KOPT-K1 (cell line): Measurements from ENCODE around the gene MAN1B1.
A peak's percentile ranks its signal among the peaks of the same experiment; 100 is the strongest.
"Not testable (repeated sequence)": the region's sequence is repeated elsewhere in the genome, so short reads cannot be mapped to it uniquely, and the experiment has no call there.

Source experiments
- H3K27ac ChIP-seq: fragments of 200-600 bp; sonication (generic); 2 replicates; pipeline ENCODE4 v1.5.1; 2016; ENCODE audit warnings: antibody characterized with exemption, mild to moderate bottlenecking, low read depth, low read length; ENCODE audit not compliant: poor library complexity, severe bottlenecking
- H3K36me3 ChIP-seq: fragments of 200-600 bp; sonication (generic); 2 replicates; pipeline ENCODE4 v1.5.1; 2017; ENCODE audit warnings: antibody characterized with exemption, mild to moderate bottlenecking, low read length, moderate library complexity; ENCODE audit not compliant: insufficient read depth
- H3K9me3 ChIP-seq: fragments of 200-600 bp; sonication (generic); 2 replicates; pipeline ENCODE4 v1.5.1; 2017; ENCODE audit warnings: antibody characterized with exemption, low read length, mild to moderate bottlenecking; ENCODE audit not compliant: insufficient read depth, poor library complexity, severe bottlenecking

The MAN1B1 gene

GRCh38 chr9:137058521-137059234 lies 28.1 kb upstream of the MAN1B1 start:
- no peak overlapping the region for H3K27ac ChIP-seq

GRCh38 chr9:137062384-137062783 lies 24.4 kb upstream of the MAN1B1 start:
- H3K27ac ChIP-seq: no peak overlapping the region
- no peaks in the 10 kb centered on the region for H3K9me3 ChIP-seq
- H3K36me3 ChIP-seq: no peaks in the 10 kb centered on the region; the same call in 1 of the 2 replicates

More at GRCh38 chr9:137058521-137059234, 28.1 kb upstream of the MAN1B1 start:
- H3K36me3 ChIP-seq: no peaks in the 10 kb centered on the region
- H3K9me3 ChIP-seq: no peaks in the 10 kb centered on the region

DNA sequence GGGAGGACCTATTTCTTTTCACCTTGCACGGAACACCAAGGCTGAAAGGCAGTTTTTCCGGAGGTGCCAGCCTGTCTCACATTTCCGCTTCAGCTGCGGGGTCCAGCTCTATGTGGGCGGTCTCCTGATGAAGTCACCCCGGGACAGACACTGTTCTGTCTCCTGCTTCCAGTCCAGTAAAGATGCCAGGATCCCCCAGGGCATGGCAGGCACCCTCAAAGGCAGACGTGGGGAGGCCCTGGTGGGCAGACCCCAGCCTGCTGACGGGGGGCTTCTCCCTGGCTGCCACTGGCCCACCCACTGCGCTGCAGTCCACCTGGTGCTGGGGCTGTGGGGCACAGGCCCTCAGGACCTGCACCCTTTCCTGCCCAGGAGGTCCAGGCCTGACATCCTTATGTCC lies 24.0 kb upstream of the MAN1B1 start:
- not testable (repeated sequence) for H3K36me3 ChIP-seq, H3K9me3 ChIP-seq, H3K27ac ChIP-seq

GRCh38 chr9:137063311-137064026 lies 23.3 kb upstream of the MAN1B1 start:
- Histone ChIP-seq H3K27ac (no peak overlapping the region), H3K36me3 (no peaks in the 10 kb centered on the region; the same call in 1 of the 2 replicates), H3K9me3 (no peaks in the 10 kb centered on the region)

GRCh38 chr9:137064027-137064879 lies 22.5 kb upstream of the MAN1B1 start:
- H3K27ac ChIP-seq: no peak overlapping the region
- H3K36me3 ChIP-seq: no peaks in the 10 kb centered on the region; the same call in 1 of the 2 replicates
- H3K9me3 ChIP-seq: no peaks in the 10 kb centered on the region

DNA sequence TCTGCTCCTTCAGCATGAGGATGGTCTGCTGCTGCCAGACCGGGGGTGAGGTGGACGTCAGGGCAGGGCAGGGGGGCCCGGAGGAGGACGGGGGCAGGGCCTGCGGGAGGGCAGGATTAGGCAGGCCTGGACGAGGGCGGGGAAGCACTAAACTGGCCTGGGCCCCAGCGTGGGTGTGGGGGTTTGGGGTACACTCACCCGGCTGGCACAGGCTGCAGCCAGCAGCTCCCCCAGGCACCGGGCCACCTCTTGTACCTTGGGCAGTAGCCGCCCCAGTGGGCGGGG lies 22.0 kb upstream of the MAN1B1 start:
- Histone ChIP-seq H3K9me3 (no peaks in the 10 kb centered on the region), H3K27ac (no peak overlapping the region), H3K36me3 (no peaks in the 10 kb centered on the region; the same call in 1 of the 2 replicates)

- Histone ChIP-seq H3K36me3 (no peaks in the 10 kb centered on the region; the same call in 1 of the 2 replicates), H3K27ac (no peak overlapping the region), H3K9me3 (no peaks in the 10 kb centered on the region)
Measured at GRCh38 chr9:137065336-137065967, 21.3 kb upstream of the MAN1B1 start.

- H3K36me3 ChIP-seq: no peaks in the 10 kb centered on the region; the same call in 1 of the 2 replicates
- H3K27ac ChIP-seq: no peak overlapping the region
- H3K9me3 ChIP-seq: no peaks in the 10 kb centered on the region
Measured at GRCh38 chr9:137066096-137066861, 20.5 kb upstream of the MAN1B1 start.

GRCh38 chr9:137067860-137068538 lies 18.8 kb upstream of the MAN1B1 start:
- Histone ChIP-seq H3K27ac (no peak overlapping the region), H3K9me3 (no peaks in the 10 kb centered on the region), H3K36me3 (no peaks in the 10 kb centered on the region; the same call in 1 of the 2 replicates)

GRCh38 chr9:137068539-137069507 lies 18.0 kb upstream of the MAN1B1 start:
- Histone ChIP-seq H3K27ac (peak overlapping the region; percentile 37), H3K36me3 (no peaks in the 10 kb centered on the region; the same call in 1 of the 2 replicates), H3K9me3 (no peaks in the 10 kb centered on the region)

- Histone ChIP-seq H3K27ac (peak overlapping the region; percentile 37), H3K9me3 (no peaks in the 10 kb centered on the region), H3K36me3 (no peaks in the 10 kb centered on the region; the same call in 1 of the 2 replicates)
Measured at GRCh38 chr9:137069508-137070091, 17.2 kb upstream of the MAN1B1 start.

DNA sequence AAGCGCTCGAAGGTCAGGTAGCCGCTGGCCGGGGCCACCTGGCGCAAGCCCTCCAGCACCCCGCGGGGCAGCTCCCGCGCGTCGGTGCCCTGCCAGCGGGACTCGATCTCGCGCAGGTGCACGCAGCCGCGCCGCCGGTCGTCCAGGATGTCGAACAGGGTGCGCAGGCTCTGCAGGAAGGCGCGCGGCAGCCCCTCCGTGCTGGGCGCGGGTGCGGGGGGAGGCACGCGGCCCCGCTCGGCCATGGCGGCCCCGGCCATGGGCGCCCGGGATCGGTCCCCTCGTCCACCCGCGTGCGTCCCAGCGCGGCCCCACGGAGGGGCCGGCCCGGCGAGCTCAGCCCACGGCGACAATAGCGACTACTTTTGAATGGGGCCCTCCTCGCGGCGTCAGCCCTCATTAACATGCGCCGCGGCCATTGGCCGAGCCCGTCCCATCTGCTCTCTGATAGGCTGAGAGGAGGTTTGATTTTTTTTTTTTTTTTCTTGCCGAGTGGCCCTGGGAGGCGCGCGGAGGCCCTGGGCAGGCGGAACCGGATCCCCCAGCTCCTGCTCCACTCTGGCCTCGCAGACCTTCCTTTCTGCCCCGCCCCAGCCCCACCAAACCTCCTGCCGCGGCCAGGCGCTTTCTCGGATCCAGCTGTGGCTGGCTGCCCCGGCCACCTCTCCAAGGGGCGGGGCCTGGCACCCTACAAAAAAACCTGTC lies 16.4 kb upstream of the MAN1B1 start, which contains the start of gene SAPCD2:
TSS of gene SAPCD2 (minus strand) at position 357 of the 705 bp plus-strand sequence. CDS start at position 260, 97 bp downstream.
- Histone ChIP-seq H3K9me3 (no peaks in the 10 kb centered on the region), H3K27ac (peak within 1 kb of the TSS; percentile 37), H3K36me3 (no peaks in the 10 kb centered on the region; the same call in 1 of the 2 replicates)
